Activated T-cell treated with anti-CD3 and anti-CD28 coated beads, Interleukin-2, amount 50 U/mL, for 48 hours (primary cell): ENCODE measurements around the gene PRSS53.
"Not testable (repeated sequence)": the region's sequence is repeated elsewhere in the genome, so short reads cannot be mapped to it uniquely, and the experiment has no call there.

Experiments
- DNase-seq, 2 experiments: peaks; one replicate each; pipeline ENCODE4 v3.0.0-alpha.2; 2020

The PRSS53 gene

GRCh38 chr16:31117384-31118222 lies 28.9 kb upstream of the PRSS53 start, which contains the start of gene KAT8:
KAT8 (plus strand) TSS chr16:31117664; CDS start chr16:31117682, 18 bp downstream.
- peak; percentile 98 for DNase-seq

- no peak for DNase-seq
Measured at GRCh38 chr16:31114468-31114867, 25.7 kb upstream of the PRSS53 start.

- no peak for DNase-seq
Measured at GRCh38 chr16:31113121-31114120, 24.7 kb upstream of the PRSS53 start.

DNA sequence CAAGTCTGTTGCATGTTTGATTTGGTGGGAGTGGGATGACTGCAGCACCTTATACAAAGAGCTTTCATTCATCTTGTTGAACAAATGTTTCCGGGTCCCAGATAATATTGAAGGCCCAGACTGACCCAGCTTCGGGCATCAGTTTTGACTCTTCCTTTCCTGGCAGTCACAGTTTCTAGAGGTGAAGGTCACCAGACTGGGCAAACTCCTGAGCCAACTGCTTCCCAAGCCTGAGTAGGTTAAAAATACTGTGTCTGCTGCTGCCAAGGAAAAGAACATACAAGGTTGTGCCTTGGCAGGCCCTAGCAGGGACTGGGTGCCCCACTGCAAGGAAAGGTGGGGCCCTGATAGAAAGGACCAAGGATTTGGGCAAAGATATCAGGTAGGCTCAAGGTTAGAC lies 24.0 kb upstream of the PRSS53 start:
- DNase-seq = no peak

- no peak for DNase-seq
Measured at GRCh38 chr16:31111881-31112466, 23.2 kb upstream of the PRSS53 start.

DNA sequence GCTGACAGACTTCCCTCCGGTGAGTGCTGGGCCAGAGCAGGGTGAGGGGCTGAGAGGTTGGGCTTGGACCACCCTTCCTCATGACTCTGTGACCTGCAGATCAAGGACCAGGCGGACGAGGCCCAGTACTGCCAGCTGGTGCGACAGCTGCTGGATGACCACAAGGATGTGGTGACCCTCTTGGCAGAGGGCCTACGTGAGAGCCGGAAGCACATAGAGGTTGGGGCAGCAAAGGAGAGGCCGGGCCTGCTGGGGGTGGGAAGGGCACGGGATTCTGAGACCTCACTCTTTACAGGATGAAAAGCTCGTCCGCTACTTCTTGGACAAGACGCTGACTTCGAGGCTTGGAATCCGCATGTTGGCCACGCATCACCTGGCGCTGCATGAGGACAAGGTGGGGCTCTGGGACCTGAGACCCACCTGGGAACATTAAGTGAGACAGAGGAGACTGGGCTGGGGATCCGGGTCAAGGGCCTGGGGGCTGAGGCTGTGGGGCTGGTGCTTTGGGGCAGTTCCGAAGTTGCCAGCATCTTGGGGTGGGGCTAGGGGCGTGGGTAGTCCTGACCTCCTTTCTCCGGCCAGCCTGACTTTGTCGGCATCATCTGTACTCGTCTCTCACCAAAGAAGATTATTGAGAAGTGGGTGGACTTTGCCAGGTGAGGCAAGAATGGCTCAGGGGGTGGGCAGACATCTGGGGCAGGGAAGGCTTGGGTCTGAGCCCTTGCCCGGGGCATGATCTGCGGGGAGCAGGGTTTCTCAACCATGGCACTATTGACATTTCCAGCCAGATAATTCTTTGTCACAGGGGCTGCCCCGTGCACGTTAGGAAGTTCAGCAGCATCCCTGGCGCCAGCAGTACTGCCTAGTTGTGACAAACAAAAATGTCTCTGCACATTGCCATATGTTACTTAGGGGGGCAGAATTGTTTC lies 21.6 kb upstream of the PRSS53 start:
- no peak for DNase-seq

GRCh38 chr16:31109622-31110021 lies 20.9 kb upstream of the PRSS53 start:
- DNase-seq = no peak

DNA sequence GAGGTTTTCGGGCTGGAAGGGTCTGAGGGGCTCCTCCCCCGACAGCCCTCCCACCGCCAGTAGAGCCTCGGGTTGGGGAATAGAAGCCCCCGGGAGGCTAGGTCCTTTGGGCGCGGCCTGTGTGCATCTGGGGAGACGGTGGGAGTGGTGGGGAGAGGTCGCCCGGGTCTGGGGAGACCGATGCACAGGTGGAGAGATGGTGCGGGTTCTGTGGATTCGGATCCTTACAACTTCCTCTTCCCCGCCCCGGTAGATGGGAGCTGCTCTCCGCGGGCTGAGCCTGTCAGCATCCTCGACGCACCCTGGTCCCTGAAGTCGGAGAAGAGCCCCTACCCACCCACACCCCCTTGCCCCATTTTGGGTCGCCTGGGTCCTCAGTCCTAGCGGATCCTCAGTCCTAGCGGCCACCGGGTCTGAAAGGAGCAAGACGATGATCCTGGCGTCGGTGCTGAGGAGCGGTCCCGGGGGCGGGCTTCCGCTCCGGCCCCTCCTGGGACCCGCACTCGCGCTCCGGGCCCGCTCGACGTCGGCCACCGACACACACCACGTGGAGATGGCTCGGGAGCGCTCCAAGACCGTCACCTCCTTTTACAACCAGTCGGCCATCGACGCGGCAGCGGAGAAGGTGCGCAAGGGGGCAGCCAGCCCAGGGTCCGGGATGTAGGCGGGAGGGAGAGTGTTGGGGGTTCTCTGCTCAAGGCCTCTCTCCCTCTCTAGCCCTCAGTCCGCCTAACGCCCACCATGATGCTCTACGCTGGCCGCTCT lies 20.2 kb upstream of the PRSS53 start:
- DNase-seq = no peak

GRCh38 chr16:31108035-31108793 lies 19.5 kb upstream of the PRSS53 start, which contains the start of gene BCKDK:
BCKDK (plus strand) TSS chr16:31108386; CDS start chr16:31109224, 838 bp downstream.
- DNase-seq = peak; percentile 86 to 88

DNA sequence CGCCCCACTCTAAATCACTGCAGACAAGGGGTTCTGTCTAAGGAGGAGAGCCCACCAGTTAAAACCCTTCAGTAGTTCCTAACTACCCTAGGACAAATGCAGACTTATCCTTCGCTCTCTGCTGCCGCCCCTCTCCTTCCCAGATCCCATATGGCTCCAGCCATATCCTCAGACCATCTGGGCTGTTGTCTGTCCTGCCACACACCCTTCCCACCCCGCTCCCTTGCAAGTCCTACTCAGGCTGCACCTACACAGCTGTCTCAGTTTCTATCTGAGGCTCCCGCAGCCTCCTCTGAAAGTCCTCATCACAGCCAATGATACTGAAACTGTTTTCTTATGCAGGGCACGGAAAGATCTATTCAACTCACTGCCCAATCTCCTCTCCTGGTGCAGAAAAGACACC lies 18.7 kb upstream of the PRSS53 start:
- peak; percentile 65 to 69 for DNase-seq

DNA sequence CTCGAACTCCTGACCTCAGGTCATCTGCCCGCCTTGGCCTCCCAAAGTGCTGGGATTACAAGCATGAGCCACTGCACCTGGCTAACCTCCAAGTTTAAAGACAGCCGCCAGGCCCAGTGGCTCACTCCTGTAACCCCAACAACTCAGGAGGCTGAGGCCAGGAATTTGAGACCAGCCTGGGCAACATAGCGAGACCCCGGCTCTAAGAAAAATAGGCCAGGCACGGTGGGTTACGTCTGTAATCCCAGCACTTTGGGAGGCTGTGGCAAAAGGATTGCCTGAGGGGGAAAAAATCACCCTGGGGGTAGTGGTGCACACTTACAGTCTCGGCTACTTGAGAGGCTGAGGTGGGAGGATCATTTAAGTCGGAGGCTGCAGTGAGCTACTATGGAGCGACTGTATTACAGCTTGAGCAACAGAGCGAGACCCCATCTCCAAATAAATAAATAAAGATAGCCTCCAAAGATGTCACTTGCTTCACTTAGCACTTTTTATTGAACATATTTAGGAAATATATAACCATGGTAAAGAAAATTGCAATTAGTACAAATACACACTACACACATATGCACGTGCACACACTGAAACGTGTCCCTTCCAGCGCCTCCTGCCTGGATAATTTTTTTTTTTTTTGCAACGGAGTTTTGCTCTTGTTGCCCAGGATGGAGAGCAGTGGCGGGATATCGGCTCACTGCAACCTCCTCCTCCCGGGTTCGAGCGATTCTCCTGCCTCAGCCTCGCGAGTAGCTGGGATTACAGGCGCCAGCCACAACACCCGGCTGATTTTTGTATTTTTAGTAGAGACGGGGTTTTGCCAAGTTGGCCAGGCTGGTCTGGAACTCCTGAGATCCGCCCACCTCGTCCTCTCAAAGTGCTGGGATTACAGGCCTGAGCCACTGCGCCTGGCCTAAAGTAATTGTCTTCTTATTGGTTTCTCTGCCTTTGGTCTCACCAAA lies 18.0 kb upstream of the PRSS53 start:
- DNase-seq = no peak

DNA sequence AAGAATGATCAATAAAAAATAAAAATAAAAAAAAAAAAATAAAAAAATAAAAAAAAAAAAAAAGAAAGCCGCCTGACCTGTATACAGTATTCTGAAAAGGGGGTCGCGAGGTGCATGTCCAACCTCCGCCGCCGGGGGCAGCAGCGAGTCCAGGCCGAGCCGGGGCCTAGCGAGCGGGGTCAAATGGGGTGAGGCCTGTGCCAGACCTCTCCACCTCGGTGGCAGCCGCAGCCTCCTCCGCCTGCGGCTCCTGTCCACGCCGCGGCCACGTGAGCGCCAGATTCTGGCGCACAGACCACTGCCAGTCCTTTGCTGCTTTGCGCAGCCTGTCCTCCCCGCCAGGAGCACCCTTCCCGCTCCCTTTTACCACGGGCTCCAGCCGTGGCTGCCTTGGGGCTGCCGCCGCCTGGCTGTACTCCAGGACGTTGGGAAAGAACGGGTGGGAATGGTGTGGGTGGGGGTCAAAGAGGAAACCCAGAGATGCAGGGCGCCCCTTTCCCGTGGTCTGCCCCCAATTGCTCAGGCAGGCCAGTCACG lies 17.0 kb upstream of the PRSS53 start:
- DNase-seq = peak; percentile 94 to 97

DNA sequence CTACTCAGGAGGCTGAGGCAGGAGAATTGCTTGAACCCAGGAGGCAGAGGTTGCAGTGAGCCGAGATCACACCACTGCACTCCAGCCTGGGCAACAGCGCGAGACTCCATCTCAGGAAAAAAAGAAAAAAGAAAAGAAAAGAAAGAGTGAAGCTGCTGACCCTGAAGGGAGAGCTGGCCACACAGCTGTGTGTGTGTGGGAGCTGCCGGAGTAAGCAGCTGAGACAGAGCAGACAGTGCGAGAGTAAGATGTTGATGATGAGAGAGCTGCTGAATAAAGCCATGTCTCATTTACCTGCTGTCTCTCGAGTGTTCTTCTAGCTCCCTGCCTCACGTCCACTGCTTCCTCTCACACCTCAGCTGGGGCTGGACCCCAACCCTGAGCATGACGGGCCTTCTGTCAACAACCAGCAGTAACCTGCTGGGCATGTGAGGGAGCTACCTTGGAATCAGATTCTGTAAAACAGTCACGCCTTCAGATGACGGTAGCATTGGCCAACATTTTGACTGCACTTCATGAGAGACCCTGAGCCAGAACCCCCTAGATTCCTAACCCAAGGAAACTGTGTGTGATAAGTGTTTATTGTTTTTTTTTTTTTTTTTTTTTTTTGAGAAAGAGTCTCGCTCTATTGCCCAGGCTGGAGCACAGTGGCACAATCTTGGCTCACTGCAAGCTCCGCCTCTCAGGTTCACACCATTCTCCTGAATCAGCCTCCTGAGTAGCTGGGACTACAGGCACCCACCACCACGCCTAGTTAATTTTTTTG lies 12.3 kb upstream of the PRSS53 start:
- not testable (repeated sequence) for DNase-seq

DNA sequence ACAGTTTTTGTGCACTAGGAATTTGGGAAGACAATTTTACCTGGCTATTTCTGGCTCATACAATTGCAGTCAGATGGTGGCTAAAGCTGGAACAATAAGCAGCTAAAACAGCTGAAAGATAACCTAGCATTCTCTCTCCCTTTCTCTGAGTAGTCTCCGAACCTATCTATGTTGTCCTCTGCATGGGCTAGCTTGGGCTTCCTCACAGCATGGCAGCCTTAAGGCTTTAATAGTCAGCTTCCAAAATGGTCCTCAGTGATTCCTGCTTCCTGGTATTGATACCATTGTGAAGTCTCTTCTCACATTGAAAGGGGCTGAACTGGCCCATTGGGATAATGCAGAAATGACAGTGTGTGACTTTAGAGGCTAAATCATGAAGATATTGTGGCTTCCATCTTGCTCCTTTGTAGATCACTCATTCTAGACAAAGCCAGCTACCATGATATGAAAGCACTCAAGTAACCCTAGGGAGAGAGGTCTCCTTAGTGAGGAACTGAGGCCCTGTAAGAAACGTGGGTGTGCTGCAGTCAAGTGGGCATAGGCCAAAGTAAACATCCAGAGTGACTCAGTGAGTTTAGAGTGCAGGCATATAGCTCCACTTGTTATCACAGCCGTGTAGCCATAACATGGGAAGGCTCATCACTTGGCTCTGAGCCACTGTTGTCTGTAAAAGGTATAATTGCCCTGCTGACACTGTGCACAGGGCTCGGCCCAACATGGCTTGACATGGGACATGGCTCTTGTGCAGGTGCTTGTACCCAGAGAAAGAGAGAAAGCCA lies 11.3 kb upstream of the PRSS53 start:
- DNase-seq = no peak

- peak; percentile 93 to 94 for DNase-seq
Measured at GRCh38 chr16:31094424-31095120, 5.8 kb upstream of the PRSS53 start, which contains the start of gene VKORC1. VKORC1 (minus strand) TSS chr16:31094797; CDS start chr16:31094729, 68 bp downstream.

GRCh38 chr16:31094088-31094423 lies 5.3 kb upstream of the PRSS53 start:
- DNase-seq = peak in 1 of 2 experiments; percentile 35
